Natural killer cell (primary cell): Measurements from ENCODE around the gene AP2A2. TPM values are rescaled to one million over a fixed set of nuclear protein-coding genes. Genes with fewer than 3 reads are reported as not detected.

Experiments
- ATAC-seq, 3 donors: fragments of 150-1000 bp in 2 of 3; fragments of 200-7000 bp in 1 of 3; cut with Tn5 transposase; 1 replicate in 1 of 3; 2 replicates in 2 of 3; pipeline ENCODE4 v1.10.0; 2021; ENCODE audit warnings: mild to moderate bottlenecking in 2 of 3, moderate library complexity in 2 of 3
- DNase-seq, 2 donors: peaks; one replicate each; pipeline versions ENCODE4 v3.0.0 to v3.0.0-alpha.2; 2013 to 2021; ENCODE audit warnings: mixed read lengths in 1 of 2
- H3K27ac ChIP-seq: one replicate; pipeline ENCODE4 v1.5.1; 2013; ENCODE audit warnings: mild to moderate bottlenecking, low read length
- H3K27me3 ChIP-seq: one replicate; pipeline ENCODE4 v1.6.1; 2013; ENCODE audit warnings: low read length; ENCODE audit not compliant: control insufficient read depth, insufficient read depth
- H3K36me3 ChIP-seq: one replicate; pipeline ENCODE4 v1.6.1; 2013; ENCODE audit warnings: low read length; ENCODE audit not compliant: control insufficient read depth, insufficient read depth
- H3K4me1 ChIP-seq: one replicate; pipeline ENCODE4 v1.6.1; 2013; ENCODE audit warnings: low read length; ENCODE audit not compliant: control insufficient read depth, insufficient read depth
- H3K4me3 ChIP-seq: one replicate; pipeline ENCODE4 v1.5.1; 2013; ENCODE audit warnings: low read length
- H3K9me3 ChIP-seq: one replicate; pipeline ENCODE4 v1.6.1; 2013; ENCODE audit warnings: low read length; ENCODE audit not compliant: control insufficient read depth, insufficient read depth
- H3K27ac Mint-ChIP-seq, 2 donors: one replicate each; pipeline ENCODE4 v1.8.0; 2022; ENCODE audit warnings: mild to moderate bottlenecking in 2 of 2, mixed read lengths in 2 of 2, moderate library complexity in 1 of 2
- H3K27me3 Mint-ChIP-seq, 2 donors: one replicate each; pipeline ENCODE4 v1.8.0; 2022; ENCODE audit warnings: low read depth in 2 of 2, mixed read lengths in 2 of 2
- H3K36me3 Mint-ChIP-seq: one replicate; pipeline ENCODE4 v1.8.0; 2022; ENCODE audit warnings: mixed read lengths
- H3K4me1 Mint-ChIP-seq, 2 donors: one replicate each; pipeline ENCODE4 v1.8.0; 2022; ENCODE audit warnings: mixed read lengths in 2 of 2
- H3K4me3 Mint-ChIP-seq: one replicate; pipeline ENCODE4 v1.8.0; 2022; ENCODE audit warnings: mild to moderate bottlenecking, moderate library complexity, mixed read lengths
- H3K9me3 Mint-ChIP-seq, 2 donors: one replicate each; pipeline ENCODE4 v1.8.0; 2022; ENCODE audit warnings: mixed read lengths in 2 of 2
- CTCF ChIP-seq: fragments of 200-600 bp; IDR thresholded peaks from one replicate; pipeline ENCODE4 v1.8.0; 2022; ENCODE audit warnings: antibody characterized with exemption
- WGBS: methylation state at CpG from one replicate; pipeline ENCODE4 v1.1.7; 2013; ENCODE audit warnings: missing lambda C conversion rate; ENCODE audit not compliant: insufficient coverage; 5-methylcytosine and 5-hydroxymethylcytosine counted together
- intact Hi-C: fragments of 100-400 bp; cut with micrococcal nuclease; formaldehyde crosslinking; loops from one replicate; pipeline ENCODE4 v1.14.2; 2022
- total RNA-seq, 4 donors: library from RNA; stranded (reverse); fragments of 120-200 nt in 1 of 4; gene quantifications; one replicate each; pipeline versions ENCODE4 v1.2.3 to v1.2.4, GENCODE V29; 2013 to 2022

The AP2A2 gene
- total RNA-seq, 3 donors from 2014 or later (not counting 1 experiment from before 2014, with no cell fraction given) = 57.2 to 120 (median 82.9) TPM

- ATAC-seq = no peak
- intact Hi-C loops = no loop called here
- H3K36me3 ChIP-seq = peaks cover 31% of the 10 kb centered on the region
- peaks cover 16% of the 10 kb centered on the region for H3K4me1 ChIP-seq
- Mint-ChIP-seq H3K9me3 (no peaks in the 10 kb centered on the region), H3K36me3 (no peaks in the 10 kb centered on the region), H3K4me1 (peaks cover 15 to 17% of the 10 kb centered on the region in 2 donors), H3K4me3 (no peak overlapping the region), H3K27ac (no peak overlapping the region), H3K27me3 (no peaks in the 10 kb centered on the region)
- no peak for DNase-seq
- H3K4me3 ChIP-seq = no peak overlapping the region
- no peaks in the 10 kb centered on the region for H3K27me3 ChIP-seq
- H3K27ac ChIP-seq = no peak overlapping the region
- no peak for TF ChIP-seq CTCF
- H3K9me3 ChIP-seq = no peaks in the 10 kb centered on the region
- WGBS = 87% methylated on average over 4 of the region's 7 CpGs
Measured at GRCh38 chr11:905952-906351, 19.7 kb upstream of the AP2A2 start.

GRCh38 chr11:907668-908067, 18.0 kb upstream of the AP2A2 start:
- H3K4me3 Mint-ChIP-seq = no peak overlapping the region
- H3K27me3 Mint-ChIP-seq = no peaks in the 10 kb centered on the region
- no peak for TF ChIP-seq CTCF
- Histone ChIP-seq H3K9me3 (no peaks in the 10 kb centered on the region), H3K27me3 (no peaks in the 10 kb centered on the region), H3K36me3 (peaks cover 14% of the 10 kb centered on the region), H3K4me1 (peaks cover 26% of the 10 kb centered on the region), H3K27ac (no peak overlapping the region), H3K4me3 (no peak overlapping the region)
- no peaks in the 10 kb centered on the region for H3K36me3 Mint-ChIP-seq
- ATAC-seq (no peak), DNase-seq (no peak)
- no peak overlapping the region for H3K27ac Mint-ChIP-seq
- no peaks in the 10 kb centered on the region for H3K9me3 Mint-ChIP-seq
- intact Hi-C loops = no loop called here
- H3K4me1 Mint-ChIP-seq = peaks cover 13 to 16% of the 10 kb centered on the region in 2 donors
- 46% methylated on average over 2 of the region's 2 CpGs for WGBS

GRCh38 chr11:908273-908672, 17.4 kb upstream of the AP2A2 start:
- Mint-ChIP-seq H3K36me3 (no peaks in the 10 kb centered on the region), H3K9me3 (no peaks in the 10 kb centered on the region), H3K4me1 (peaks cover 13 to 16% of the 10 kb centered on the region in 2 donors), H3K27me3 (no peaks in the 10 kb centered on the region), H3K27ac (no peak overlapping the region), H3K4me3 (peak overlapping the region; percentile 42)
- Histone ChIP-seq H3K27ac (no peak overlapping the region), H3K4me1 (peaks cover 26% of the 10 kb centered on the region), H3K27me3 (no peaks in the 10 kb centered on the region), H3K4me3 (no peak overlapping the region), H3K36me3 (peaks cover 8% of the 10 kb centered on the region), H3K9me3 (no peaks in the 10 kb centered on the region)
- WGBS = 88% methylated on average over 5 of the region's 5 CpGs
- DNase-seq (no peak), ATAC-seq (no peak)
- intact Hi-C loops = no loop called here
- TF ChIP-seq CTCF = no peak

GRCh38 chr11:909406-909805, 16.3 kb upstream of the AP2A2 start:
- ATAC-seq (no peak), DNase-seq (no peak)
- no peaks in the 10 kb centered on the region for H3K9me3 ChIP-seq
- peaks cover 11 to 13% of the 10 kb centered on the region in 2 donors for H3K4me1 Mint-ChIP-seq
- H3K4me1 ChIP-seq = peaks cover 26% of the 10 kb centered on the region
- WGBS = 96% methylated on average over 11 of the region's 11 CpGs
- H3K4me3 ChIP-seq = no peak overlapping the region
- no peaks in the 10 kb centered on the region for H3K27me3 ChIP-seq
- intact Hi-C loops = no loop called here
- H3K27ac Mint-ChIP-seq = no peak overlapping the region
- H3K27ac ChIP-seq = no peak overlapping the region
- no peaks in the 10 kb centered on the region for H3K36me3 Mint-ChIP-seq
- H3K36me3 ChIP-seq = peaks cover 2% of the 10 kb centered on the region
- no peaks in the 10 kb centered on the region for H3K27me3 Mint-ChIP-seq
- peak overlapping the region; percentile 28 for H3K4me3 Mint-ChIP-seq
- TF ChIP-seq CTCF = no peak
- H3K9me3 Mint-ChIP-seq = no peaks in the 10 kb centered on the region
